Right lobe of liver (tissue), 6 donors: ENCODE data around the gene PRADC1. TPM values are rescaled to one million over a fixed set of nuclear protein-coding genes. Genes with fewer than 3 reads are reported as not detected.

Experiments
- ATAC-seq, 4 donors: fragments of 200-7000 bp; cut with Tn5 transposase; one replicate each; pipeline ENCODE4 v1.9.1; 2020; ENCODE audit warnings: mild to moderate bottlenecking in 4 of 4, moderate library complexity in 4 of 4
- DNase-seq, 3 donors: peaks; one replicate each; pipeline ENCODE4 v3.0.0-alpha.2; 2020
- H3K27ac ChIP-seq, 3 donors: fragments of 200-600 bp; one replicate each; pipeline ENCODE4 v1.8.0; 2022
- H3K27me3 ChIP-seq, 2 donors: fragments of 200-600 bp; one replicate each; pipeline ENCODE4 v1.8.0; 2022
- H3K36me3 ChIP-seq, 4 donors: fragments of 200-600 bp; sonication (generic) in 1 of 4; one replicate each; pipeline versions ENCODE4 v1.5.1 to v1.8.0; 2017 to 2022; ENCODE audit warnings: control low read depth in 1 of 4
- H3K4me1 ChIP-seq, 4 donors: fragments of 200-600 bp; sonication (generic) in 1 of 4; one replicate each; pipeline versions ENCODE4 v1.5.1 to v1.8.0; 2017 to 2022; ENCODE audit warnings: control low read depth in 1 of 4
- H3K4me3 ChIP-seq, 3 donors: fragments of 200-600 bp; one replicate each; pipeline ENCODE4 v1.8.0; 2022
- H3K9me3 ChIP-seq, 4 donors: fragments of 200-600 bp; sonication (generic) in 1 of 4; one replicate each; pipeline versions ENCODE4 v1.5.1 to v1.8.0; 2017 to 2022; ENCODE audit warnings: control low read depth in 1 of 4
- CTCF ChIP-seq, 4 donors: fragments of 200-600 bp in 3 of 4; fragments of 450-650 bp in 1 of 4; IDR thresholded peaks; one replicate each; pipeline versions ENCODE4 v1.5.1 to v1.8.0; 2016 to 2022; ENCODE audit warnings: antibody characterized with exemption in 4 of 4, mild to moderate bottlenecking in 2 of 4
- POLR2A ChIP-seq: fragments of 450-650 bp; IDR thresholded peaks from one replicate; pipeline ENCODE4 v1.6.1; 2017; ENCODE audit warnings: antibody characterized with exemption, mild to moderate bottlenecking
- WGBS: methylation state at CpG from one replicate; pipeline ENCODE4 v1.1.6; 2018; ENCODE audit warnings: low coverage, low lambda C conversion rate; ENCODE audit not compliant: insufficient coverage; ENCODE audit errors: missing lambda C conversion rate; 5-methylcytosine and 5-hydroxymethylcytosine counted together
- intact Hi-C, 2 donors: fragments of 100-400 bp; cut with DNase I; formaldehyde crosslinking; loops; one replicate each; pipeline versions ENCODE4 v1.11.2 to v1.14.1; 2022
- total RNA-seq, 6 experiments: library from RNA; depleted of rRNA in 2 of 6; stranded (reverse); fragments of >200 nt in 2 of 6; fragmentation: NEBNext Ultra II Directional in 3 of 6; extraction: Animal tissue kit (Norgen Biotek cat#: 25700) in 3 of 6; gene quantifications; one replicate each; pipeline versions ENCODE4 v1.1.0 to v1.2.4, GENCODE V29; 2016 to 2023
- donor health status: DM: no; HTN: yes; CAD: no.
- donor health status: DM: no; HTN: no; CAD: no.
- donor health status: DM: no; HTN: no; CAD: no.
- donor health status: DM: no; HTN: yes; CAD: no.
- donor health status: DM: no; HTN: yes; CAD: no.

PRADC1 gene
- total RNA-seq, 6 experiments from 2014 or later = 17.8 to 26.1 (median 22.5) TPM

- TF ChIP-seq CTCF (IDR thresholded peaks at IDR 0.05) (no peak), POLR2A (no peak)
- WGBS = 31% methylated on average over 18 of the region's 22 CpGs
- H3K4me3 ChIP-seq = peak overlapping the region in 1 of 3 donors; percentile 24
- ATAC-seq = no peak
- H3K27me3 ChIP-seq = peaks cover 0 to 6% of the 10 kb centered on the region in 2 donors
- peaks cover 0 to 6% (median 0%) of the 10 kb centered on the region in 4 donors for H3K4me1 ChIP-seq
- H3K27ac ChIP-seq = no peak overlapping the region
- DNase-seq = no peak
- H3K36me3 ChIP-seq = no peaks in the 10 kb centered on the region
- H3K9me3 ChIP-seq = no peaks in the 10 kb centered on the region
- intact Hi-C loops = no loop called here
Measured at GRCh38 chr2:73269686-73270465, 36.8 kb upstream of the PRADC1 start.

- H3K4me1 ChIP-seq = peaks cover 0 to 6% (median 0%) of the 10 kb centered on the region in 4 donors
- no peak for TF ChIP-seq POLR2A
- TF ChIP-seq CTCF (IDR thresholded peaks at IDR 0.05) = peak in 1 of 4 donors; percentile 6
- H3K36me3 ChIP-seq = no peaks in the 10 kb centered on the region
- H3K27ac ChIP-seq = no peak overlapping the region
- peaks cover 0 to 6% of the 10 kb centered on the region in 2 donors for H3K27me3 ChIP-seq
- WGBS = 19% methylated on average over 9 of the region's 113 CpGs
- no peaks in the 10 kb centered on the region for H3K9me3 ChIP-seq
- H3K4me3 ChIP-seq = peak overlapping the region in 1 of 3 donors; percentile 24
- intact Hi-C loops = no loop called here
- DNase-seq (peak in 2 of 3 donors; percentile 26 to 55), ATAC-seq (peak in 3 of 4 donors; percentile 27 to 61 (median 42))
Measured at GRCh38 chr2:73268830-73269685, 36.0 kb upstream of the PRADC1 start.

DNA sequence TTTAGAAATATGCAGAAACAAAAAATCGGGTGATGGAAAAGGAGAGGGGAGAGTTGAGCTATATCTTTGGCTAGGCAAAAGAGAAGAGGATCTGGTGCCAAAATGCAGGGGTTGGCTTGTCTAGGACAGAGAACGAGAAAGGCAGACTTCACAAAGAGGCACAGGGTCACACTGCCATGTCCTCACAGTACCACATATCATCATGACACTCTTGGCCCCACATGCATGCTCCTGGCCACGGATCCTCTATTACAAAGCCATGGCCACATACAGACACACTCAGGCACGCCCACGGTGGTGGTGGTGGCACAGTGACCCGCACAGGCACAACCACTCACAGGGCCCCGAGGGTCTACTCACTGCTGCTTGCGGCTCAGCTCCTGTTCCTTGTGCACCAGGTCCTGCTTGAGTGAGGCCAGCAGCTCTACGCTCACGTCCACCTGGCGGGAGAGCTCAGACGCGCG is 35.4 kb upstream of the PRADC1 start:
- ATAC-seq (no peak), DNase-seq (no peak)
- Histone ChIP-seq H3K27me3 (peaks cover 0 to 6% of the 10 kb centered on the region in 2 donors), H3K4me3 (no peak overlapping the region), H3K27ac (no peak overlapping the region), H3K9me3 (no peaks in the 10 kb centered on the region), H3K36me3 (no peaks in the 10 kb centered on the region), H3K4me1 (peaks cover 0 to 6% (median 0%) of the 10 kb centered on the region in 4 donors)
- TF ChIP-seq POLR2A = no peak
- no peak for TF ChIP-seq CTCF (IDR thresholded peaks at IDR 0.05)
- WGBS = 39% methylated on average over 2 of the region's 14 CpGs
- intact Hi-C loops = no loop called here

GRCh38 chr2:73267008-73267407 is 34.0 kb upstream of the PRADC1 start:
- no peak for DNase-seq
- intact Hi-C loops = no loop called here
- H3K36me3 ChIP-seq = no peaks in the 10 kb centered on the region
- H3K4me3 ChIP-seq = no peak overlapping the region
- no peak for TF ChIP-seq CTCF (IDR thresholded peaks at IDR 0.05)
- TF ChIP-seq POLR2A = no peak
- no peak for ATAC-seq
- no peaks in the 10 kb centered on the region for H3K9me3 ChIP-seq
- H3K27me3 ChIP-seq = peaks cover 0 to 6% of the 10 kb centered on the region in 2 donors
- peaks cover 0 to 6% (median 0%) of the 10 kb centered on the region in 4 donors for H3K4me1 ChIP-seq
- no peak overlapping the region for H3K27ac ChIP-seq
- 70% methylated on average over 2 of the region's 4 CpGs for WGBS
